ENCODE measurements around the gene ERCC4. TPM values are rescaled to one million over a fixed set of nuclear protein-coding genes. Genes with fewer than 3 reads are reported as not detected.

ERCC4 gene
- total and polyA plus RNA-seq, 2 donors (not counting 1 experiment from before 2014, with no cell fraction given) = 5.9 to 10.6 TPM

DNA sequence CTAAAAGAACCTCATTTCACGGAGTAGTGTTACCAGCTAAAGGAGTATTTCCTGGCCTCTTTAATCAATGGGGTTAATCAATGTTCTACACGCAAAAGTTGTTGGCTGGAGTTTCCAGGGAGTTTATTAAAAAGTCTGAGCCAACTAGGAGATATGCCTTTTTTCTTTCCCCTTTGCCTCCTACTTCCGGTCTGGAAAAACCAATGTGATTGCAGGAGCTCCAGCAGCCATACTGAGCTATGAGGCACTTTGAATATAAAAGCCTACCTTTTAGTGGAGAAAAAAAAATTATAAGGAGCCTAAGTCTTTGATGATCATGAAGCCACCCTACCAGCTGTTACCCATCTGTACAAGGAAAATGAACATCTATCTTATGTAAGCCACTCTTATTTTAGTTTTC lies 17.9 kb upstream of the ERCC4 start:
- H3K27me3 ChIP-seq (ENCODE audit: control insufficient read depth, insufficient read depth, low read length) = no peaks in the 10 kb centered on the region
- no peaks in the 10 kb centered on the region for H3K79me2 ChIP-seq (ENCODE audit: control insufficient read depth, insufficient read depth, low read length)
- no peaks in the 10 kb centered on the region for H3K36me3 ChIP-seq (ENCODE audit: control insufficient read depth, insufficient read depth, low read length)
- no peaks in the 10 kb centered on the region for H4K20me1 ChIP-seq (ENCODE audit: control insufficient read depth, extremely low read depth, insufficient read depth, low read length)
- no peaks in the 10 kb centered on the region for H3K4me1 ChIP-seq (ENCODE audit: control insufficient read depth, extremely low read depth, insufficient read depth, low read length)
- no peak overlapping the region for H3K27ac ChIP-seq (ENCODE audit: insufficient read depth, low read length)
- no peak for DNase-seq (ENCODE audit: low read depth in 2 of 2)
- H3K9ac ChIP-seq (ENCODE audit: insufficient read depth, low read length) = no peak overlapping the region
- TF ChIP-seq, protein P1, sequence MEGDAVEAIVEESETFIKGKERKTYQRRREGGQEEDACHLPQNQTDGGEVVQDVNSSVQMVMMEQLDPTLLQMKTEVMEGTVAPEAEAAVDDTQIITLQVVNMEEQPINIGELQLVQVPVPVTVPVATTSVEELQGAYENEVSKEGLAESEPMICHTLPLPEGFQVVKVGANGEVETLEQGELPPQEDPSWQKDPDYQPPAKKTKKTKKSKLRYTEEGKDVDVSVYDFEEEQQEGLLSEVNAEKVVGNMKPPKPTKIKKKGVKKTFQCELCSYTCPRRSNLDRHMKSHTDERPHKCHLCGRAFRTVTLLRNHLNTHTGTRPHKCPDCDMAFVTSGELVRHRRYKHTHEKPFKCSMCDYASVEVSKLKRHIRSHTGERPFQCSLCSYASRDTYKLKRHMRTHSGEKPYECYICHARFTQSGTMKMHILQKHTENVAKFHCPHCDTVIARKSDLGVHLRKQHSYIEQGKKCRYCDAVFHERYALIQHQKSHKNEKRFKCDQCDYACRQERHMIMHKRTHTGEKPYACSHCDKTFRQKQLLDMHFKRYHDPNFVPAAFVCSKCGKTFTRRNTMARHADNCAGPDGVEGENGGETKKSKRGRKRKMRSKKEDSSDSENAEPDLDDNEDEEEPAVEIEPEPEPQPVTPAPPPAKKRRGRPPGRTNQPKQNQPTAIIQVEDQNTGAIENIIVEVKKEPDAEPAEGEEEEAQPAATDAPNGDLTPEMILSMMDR (conservative IDR thresholded peaks at IDR 0.05 in 1 of 2, IDR thresholded peaks at IDR 0.05 in 1 of 2; ENCODE audit: low read depth in 1 of 2, low read length in 2 of 2) = no peak
- TF ChIP-seq EZH2 (IDR thresholded peaks at IDR 0.05; ENCODE audit: low read length, missing control alignments) = no peak
- H3K4me2 ChIP-seq (ENCODE audit: extremely low read depth, insufficient read depth, low read length) = no peak overlapping the region
- no peak overlapping the region for H3K4me3 ChIP-seq (replicated peaks in 1 of 4; ENCODE audit: control extremely low read depth in 1 of 4, insufficient read depth in 1 of 4, low read depth in 3 of 4, low read length in 4 of 4)
- H2AFZ ChIP-seq (ENCODE audit: low read length) = no peak overlapping the region
- H3K9me3 ChIP-seq (ENCODE audit: control insufficient read depth, insufficient read depth, low read depth, low read length) = no peaks in the 10 kb centered on the region

DNA sequence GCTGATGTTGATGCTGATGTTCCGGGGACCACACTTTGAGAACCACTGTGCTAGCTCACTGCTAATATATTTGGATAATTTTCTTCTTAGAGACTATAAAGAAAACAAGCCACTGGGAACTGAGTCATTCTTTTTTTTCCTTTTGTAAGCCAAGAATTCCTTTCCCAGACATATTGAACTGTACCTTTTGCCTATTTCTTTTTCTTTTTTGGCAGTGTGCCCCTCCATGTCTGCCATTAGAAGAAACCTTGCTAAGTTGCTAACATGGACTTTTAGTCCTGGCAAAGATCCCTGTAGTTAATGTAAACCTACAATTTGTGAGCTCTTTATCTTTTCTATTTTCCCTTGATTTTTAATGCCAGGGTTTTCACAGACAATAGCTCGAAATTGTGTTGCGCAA lies 17.3 kb upstream of the ERCC4 start:
- no peak overlapping the region for H2AFZ ChIP-seq (ENCODE audit: low read length)
- H3K27ac ChIP-seq (ENCODE audit: insufficient read depth, low read length) = no peak overlapping the region
- no peak overlapping the region for H3K9ac ChIP-seq (ENCODE audit: insufficient read depth, low read length)
- TF ChIP-seq EZH2 (IDR thresholded peaks at IDR 0.05; ENCODE audit: low read length, missing control alignments) = no peak
- TF ChIP-seq, protein P1 (conservative IDR thresholded peaks at IDR 0.05 in 1 of 2, IDR thresholded peaks at IDR 0.05 in 1 of 2; ENCODE audit: low read depth in 1 of 2, low read length in 2 of 2) = no peak
- no peaks in the 10 kb centered on the region for H3K9me3 ChIP-seq (ENCODE audit: control insufficient read depth, insufficient read depth, low read depth, low read length)
- H3K4me2 ChIP-seq (ENCODE audit: extremely low read depth, insufficient read depth, low read length) = no peak overlapping the region
- no peaks in the 10 kb centered on the region for H3K36me3 ChIP-seq (ENCODE audit: control insufficient read depth, insufficient read depth, low read length)
- no peaks in the 10 kb centered on the region for H4K20me1 ChIP-seq (ENCODE audit: control insufficient read depth, extremely low read depth, insufficient read depth, low read length)
- no peaks in the 10 kb centered on the region for H3K79me2 ChIP-seq (ENCODE audit: control insufficient read depth, insufficient read depth, low read length)
- H3K27me3 ChIP-seq (ENCODE audit: control insufficient read depth, insufficient read depth, low read length) = no peaks in the 10 kb centered on the region
- DNase-seq (ENCODE audit: low read depth in 2 of 2) = peak; percentile 69 to 97
- no peak overlapping the region for H3K4me3 ChIP-seq (replicated peaks in 1 of 4; ENCODE audit: control extremely low read depth in 1 of 4, insufficient read depth in 1 of 4, low read depth in 3 of 4, low read length in 4 of 4)
- no peaks in the 10 kb centered on the region for H3K4me1 ChIP-seq (ENCODE audit: control insufficient read depth, extremely low read depth, insufficient read depth, low read length)

DNA sequence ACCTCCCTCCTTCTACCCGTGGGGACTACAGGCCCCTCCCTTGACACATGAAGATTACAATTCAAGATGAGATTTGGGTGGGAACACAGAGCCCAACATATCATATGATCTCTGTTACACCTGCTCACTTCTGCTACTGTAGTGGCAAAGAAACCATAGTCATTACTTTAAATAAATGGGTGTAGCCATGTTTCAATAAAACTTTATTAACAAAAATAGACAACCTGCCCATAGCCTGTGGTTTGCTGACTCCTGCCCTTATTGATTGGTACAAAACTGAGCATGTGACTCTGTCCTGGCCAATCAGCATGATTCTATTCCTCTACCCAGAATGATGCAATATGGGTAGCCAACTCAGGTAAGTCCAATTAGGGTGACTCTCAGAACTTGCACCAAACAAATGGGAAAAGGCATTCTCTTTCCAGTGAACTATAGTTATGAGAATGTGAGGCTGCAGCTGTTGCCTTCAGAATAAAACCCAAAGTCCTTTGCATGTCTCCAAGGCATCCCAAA lies 15.7 kb upstream of the ERCC4 start:
- Histone ChIP-seq H3K9me3 (ENCODE audit: control insufficient read depth, insufficient read depth, low read depth, low read length) (no peaks in the 10 kb centered on the region), H3K79me2 (ENCODE audit: control insufficient read depth, insufficient read depth, low read length) (no peaks in the 10 kb centered on the region), H2AFZ (ENCODE audit: low read length) (no peak overlapping the region), H4K20me1 (ENCODE audit: control insufficient read depth, extremely low read depth, insufficient read depth, low read length) (no peaks in the 10 kb centered on the region), H3K36me3 (ENCODE audit: control insufficient read depth, insufficient read depth, low read length) (no peaks in the 10 kb centered on the region), H3K27me3 (ENCODE audit: control insufficient read depth, insufficient read depth, low read length) (no peaks in the 10 kb centered on the region), H3K4me1 (ENCODE audit: control insufficient read depth, extremely low read depth, insufficient read depth, low read length) (no peaks in the 10 kb centered on the region), H3K9ac (ENCODE audit: insufficient read depth, low read length) (no peak overlapping the region), H3K27ac (ENCODE audit: insufficient read depth, low read length) (no peak overlapping the region), H3K4me3 (replicated peaks in 1 of 4; ENCODE audit: control extremely low read depth in 1 of 4, insufficient read depth in 1 of 4, low read depth in 3 of 4, low read length in 4 of 4) (no peak overlapping the region), H3K4me2 (ENCODE audit: extremely low read depth, insufficient read depth, low read length) (no peak overlapping the region)
- TF ChIP-seq, protein P1 (conservative IDR thresholded peaks at IDR 0.05 in 1 of 2, IDR thresholded peaks at IDR 0.05 in 1 of 2; ENCODE audit: low read depth in 1 of 2, low read length in 2 of 2) = no peak
- TF ChIP-seq EZH2 (IDR thresholded peaks at IDR 0.05; ENCODE audit: low read length, missing control alignments) = no peak
- DNase-seq (ENCODE audit: low read depth in 2 of 2) = no peak
